Activated CD4-positive, alpha-beta T cell treated with anti-CD3 and anti-CD28 coated beads, Interleukin-2, amount 10 ng/mL, durations not matched to agents 7 days and 5 days (primary cell): ENCODE measurements around the gene PLEKHA7. TPM values are rescaled to one million over a fixed set of nuclear protein-coding genes. Genes with fewer than 3 reads are reported as not detected.

Experiments used
- CTCF ChIA-PET: fragments of 350-600 bp; sonication (Branson Sonifier 250); formaldehyde crosslinking; loops from one replicate; lab custom pipeline; 2021; ENCODE audit warnings: antibody characterized with exemption; lab: Charles Lee
- POLR2A ChIA-PET: fragments of 350-600 bp; sonication (Branson Sonifier 250); formaldehyde crosslinking; loops from one replicate; lab custom pipeline; 2021; ENCODE audit warnings: antibody characterized with exemption; lab: Charles Lee
- DNase-seq: peaks from one replicate; pipeline ENCODE4 v3.0.0-alpha.2; 2020
- H3K27ac Mint-ChIP-seq: one replicate; pipeline ENCODE4 v1.8.0; 2021; ENCODE audit warnings: mild to moderate bottlenecking, moderate library complexity, mixed read lengths
- H3K27me3 Mint-ChIP-seq: one replicate; pipeline ENCODE4 v1.8.0; 2021; ENCODE audit warnings: mixed read lengths
- H3K36me3 Mint-ChIP-seq: one replicate; pipeline ENCODE4 v1.8.0; 2021; ENCODE audit warnings: low read depth, mixed read lengths
- H3K4me1 Mint-ChIP-seq: one replicate; pipeline ENCODE4 v1.8.0; 2021; ENCODE audit warnings: mixed read lengths
- H3K4me3 Mint-ChIP-seq: one replicate; pipeline ENCODE4 v1.8.0; 2021; ENCODE audit warnings: mild to moderate bottlenecking, moderate library complexity, mixed read lengths
- H3K9me3 Mint-ChIP-seq: one replicate; pipeline ENCODE4 v1.8.0; 2021; ENCODE audit warnings: mixed read lengths
- total RNA-seq, 2 experiments: library from RNA; stranded (reverse); gene quantifications; one replicate each; pipeline ENCODE4 v1.2.3, GENCODE V29; 2021

PLEKHA7 gene
- total RNA-seq, 2 experiments from 2014 or later: 3.4 to 3.5 TPM

DNA sequence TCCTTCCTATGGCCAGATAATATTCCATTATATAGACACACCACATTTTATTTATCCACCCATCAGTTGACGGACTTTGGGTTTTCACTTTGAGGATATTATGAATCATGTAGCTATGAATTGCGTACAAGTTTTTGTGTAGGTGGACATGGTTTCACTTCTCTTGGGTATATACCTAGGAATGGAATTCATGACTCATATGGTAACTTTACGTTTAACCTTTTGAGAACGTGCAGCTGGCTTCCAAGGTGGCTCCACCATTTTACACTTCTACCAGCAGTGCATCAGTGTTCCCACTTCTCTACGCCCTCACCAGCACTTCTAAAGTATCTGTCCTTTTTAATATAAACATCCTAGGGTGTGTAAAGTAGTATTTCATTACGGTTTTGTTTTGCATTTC is 112.0 kb downstream of the PLEKHA7 start:
- Mint-ChIP-seq H3K27ac (no peak overlapping the region), H3K27me3 (no peaks in the 10 kb centered on the region), H3K4me3 (no peak overlapping the region), H3K9me3 (peaks cover 2% of the 10 kb centered on the region), H3K4me1 (peaks cover 30% of the 10 kb centered on the region), H3K36me3 (no peaks in the 10 kb centered on the region)
- CTCF ChIA-PET: interaction anchor here (0.8 to 2.4 kb wide), 6 partner anchors 10 to 67 kb away, joined by 3 to 7 read pairs (median 4); no protein-coding TSS in a partner anchor
- no peak for DNase-seq
- POLR2A ChIA-PET: no interaction called here

DNA sequence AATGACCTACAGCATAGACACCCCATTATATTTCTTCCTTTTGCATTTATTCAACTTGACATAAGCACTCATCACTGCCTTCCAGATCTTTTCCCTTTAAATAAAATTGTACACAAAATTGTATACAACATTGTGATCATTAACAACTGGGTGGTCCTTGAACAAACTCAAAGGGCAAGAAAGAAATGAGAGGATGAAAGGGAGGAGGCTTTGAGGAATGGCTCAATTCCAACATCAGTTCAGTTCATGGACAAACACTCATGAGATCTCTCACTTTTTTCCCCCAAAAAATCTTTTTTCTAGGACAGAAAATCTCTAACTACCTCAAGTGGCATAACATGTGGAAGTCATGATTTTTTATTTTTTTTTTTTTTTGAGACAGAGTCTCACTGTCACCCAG is 113.7 kb downstream of the PLEKHA7 start:
- no peak for DNase-seq
- peaks cover 2% of the 10 kb centered on the region for H3K9me3 Mint-ChIP-seq
- no peaks in the 10 kb centered on the region for H3K27me3 Mint-ChIP-seq
- H3K4me3 Mint-ChIP-seq: no peak overlapping the region
- CTCF ChIA-PET: interaction anchor here (1.4 to 2.4 kb wide), 2 partner anchors 12 to 16 kb away, joined by 3 to 7 read pairs; no protein-coding TSS in a partner anchor
- peaks cover 30% of the 10 kb centered on the region for H3K4me1 Mint-ChIP-seq
- POLR2A ChIA-PET: no interaction called here
- no peak overlapping the region for H3K27ac Mint-ChIP-seq
- no peaks in the 10 kb centered on the region for H3K36me3 Mint-ChIP-seq

DNA sequence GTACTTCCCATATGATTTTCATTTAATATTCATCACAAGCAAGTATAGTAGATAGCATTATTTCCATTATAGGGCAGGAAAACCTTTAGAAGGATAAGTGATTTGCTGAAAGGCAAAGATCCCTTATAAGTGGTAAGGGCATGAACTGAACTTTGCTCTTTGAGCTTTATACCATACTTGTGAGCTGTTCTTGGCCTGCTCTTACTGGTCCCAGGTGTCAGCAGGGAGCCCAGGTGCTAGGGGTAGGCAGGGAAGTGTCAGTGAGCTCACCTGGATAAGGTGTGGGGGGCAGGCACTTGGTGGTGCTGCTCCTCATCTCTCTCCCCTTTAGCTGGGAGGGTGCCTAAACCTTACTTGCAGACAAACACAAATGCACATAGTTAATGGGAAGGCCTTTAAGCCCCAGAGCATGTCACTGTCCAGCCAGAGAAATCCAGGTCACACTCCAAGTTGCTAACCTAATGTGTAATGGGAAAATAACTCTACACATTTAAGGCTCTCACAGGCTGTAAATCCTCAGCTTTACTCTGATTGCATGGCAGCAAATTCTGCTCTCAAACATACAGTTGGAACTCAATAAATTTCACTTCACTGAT is 114.4 kb downstream of the PLEKHA7 start:
- Mint-ChIP-seq H3K4me1 (peaks cover 30% of the 10 kb centered on the region), H3K27me3 (no peaks in the 10 kb centered on the region), H3K36me3 (no peaks in the 10 kb centered on the region), H3K4me3 (no peak overlapping the region), H3K27ac (no peak overlapping the region), H3K9me3 (peaks cover 2% of the 10 kb centered on the region)
- DNase-seq: no peak
- POLR2A ChIA-PET: no interaction called here
- CTCF ChIA-PET: interaction anchor here (1.4 kb wide), 1 partner anchor 15 kb away, joined by 3 read pairs; no protein-coding TSS in a partner anchor

DNA sequence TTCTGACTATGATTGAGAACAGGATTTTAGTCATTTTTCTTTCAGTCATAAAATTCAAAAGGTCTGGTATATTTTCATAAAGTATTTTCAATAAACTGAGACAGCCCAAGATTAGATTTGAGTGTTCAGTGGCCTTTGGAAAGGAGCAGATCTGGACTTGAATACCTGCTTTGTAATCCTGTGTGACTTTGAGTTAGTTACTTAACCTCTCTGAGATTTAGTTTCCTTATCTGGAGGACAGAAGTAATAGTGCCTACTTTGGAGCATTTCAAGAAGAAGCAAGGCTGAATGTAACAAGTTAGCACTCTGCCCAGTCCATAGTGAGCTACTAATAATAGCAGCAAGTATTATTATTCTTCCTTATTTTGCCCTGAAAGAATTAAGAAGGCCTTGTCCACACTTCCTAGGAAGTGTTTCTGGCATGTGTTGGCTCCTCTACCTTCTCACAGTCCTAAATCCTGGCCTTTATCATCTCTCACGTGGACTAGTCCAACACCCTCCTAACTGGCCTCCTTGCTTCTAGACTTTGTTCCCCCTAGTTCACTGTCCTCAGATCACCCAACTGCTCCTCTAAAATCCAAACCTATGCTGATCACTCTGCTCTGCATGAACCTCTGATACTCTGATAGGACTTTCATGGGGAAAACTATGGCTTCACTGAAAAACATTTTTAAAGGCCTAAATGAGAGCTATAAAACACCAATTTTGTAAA is 115.8 kb downstream of the PLEKHA7 start:
- CTCF ChIA-PET: no interaction called here
- Mint-ChIP-seq H3K27ac (no peak overlapping the region), H3K9me3 (peaks cover 2% of the 10 kb centered on the region), H3K27me3 (no peaks in the 10 kb centered on the region), H3K4me1 (peaks cover 22% of the 10 kb centered on the region), H3K36me3 (no peaks in the 10 kb centered on the region), H3K4me3 (no peak overlapping the region)
- DNase-seq: no peak
- POLR2A ChIA-PET: no interaction called here

DNA sequence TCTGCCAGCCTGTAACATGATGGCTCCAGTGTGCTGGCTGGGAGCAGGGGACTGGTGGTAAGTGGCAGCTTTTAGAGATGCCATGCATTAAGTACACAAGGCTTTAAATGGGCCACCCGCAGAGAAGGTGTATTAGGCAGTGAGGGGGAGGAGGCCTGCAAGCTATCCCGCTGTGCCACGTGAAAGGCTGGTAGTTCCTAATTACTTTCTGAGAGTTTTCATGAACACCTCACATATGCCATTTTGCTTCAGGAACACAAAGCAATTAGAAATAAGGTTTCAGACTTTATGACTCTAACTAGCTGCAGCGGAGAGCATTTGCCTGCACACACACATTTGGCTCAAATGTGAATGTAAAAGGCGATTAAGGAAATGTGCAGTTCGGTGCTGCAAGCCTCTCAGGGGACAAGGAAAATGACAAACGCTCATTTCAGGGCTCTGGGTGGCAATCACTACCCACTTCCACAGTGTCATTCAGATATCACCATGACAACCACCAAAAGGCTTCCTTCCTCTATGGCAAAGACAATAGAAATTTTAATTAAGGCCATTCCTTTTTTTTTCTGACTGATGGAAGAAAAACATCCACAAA is 116.6 kb downstream of the PLEKHA7 start:
- Mint-ChIP-seq H3K4me3 (no peak overlapping the region), H3K27ac (no peak overlapping the region), H3K27me3 (no peaks in the 10 kb centered on the region), H3K9me3 (peaks cover 2% of the 10 kb centered on the region), H3K4me1 (peaks cover 14% of the 10 kb centered on the region), H3K36me3 (no peaks in the 10 kb centered on the region)
- CTCF ChIA-PET: interaction anchor here (0.7 kb wide), 1 partner anchor 13 kb away, joined by 3 read pairs; no protein-coding TSS in a partner anchor
- DNase-seq: no peak
- POLR2A ChIA-PET: no interaction called here

DNA sequence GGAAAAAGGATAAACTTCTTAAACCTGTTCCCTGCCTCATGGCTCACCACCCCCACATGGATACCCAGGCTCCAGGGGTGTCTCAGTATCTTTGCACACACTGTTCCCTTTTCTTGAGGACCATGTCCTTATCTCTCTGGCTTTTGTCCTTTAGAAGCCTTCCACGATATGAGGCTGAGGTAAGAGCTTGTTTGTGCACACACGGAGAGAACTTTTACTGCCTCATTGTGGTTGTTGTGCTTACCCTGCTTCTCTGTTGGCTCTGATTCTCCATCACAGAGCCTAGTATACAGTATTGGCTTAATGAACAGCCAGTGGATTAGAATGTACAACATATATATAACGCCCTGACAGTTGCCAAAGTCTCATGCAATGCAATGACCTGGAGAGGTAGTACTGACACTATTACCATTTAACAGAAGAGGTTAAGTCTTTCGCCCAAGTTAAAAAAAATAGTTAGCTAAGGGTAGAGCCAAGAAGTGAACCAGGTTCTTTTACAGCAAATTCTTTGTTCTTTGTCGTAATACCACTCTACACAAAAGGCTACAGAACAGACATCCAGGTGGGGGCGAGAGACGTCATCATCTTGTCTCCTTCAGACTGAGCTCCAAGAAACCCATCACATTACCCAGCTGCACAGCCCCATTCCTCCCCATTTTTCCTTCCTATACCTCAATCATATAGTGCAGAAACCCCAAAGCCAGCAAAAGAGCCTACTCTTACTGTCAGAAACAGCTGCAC is 117.3 kb downstream of the PLEKHA7 start:
- H3K36me3 Mint-ChIP-seq: no peaks in the 10 kb centered on the region
- no peak for DNase-seq
- H3K27me3 Mint-ChIP-seq: no peaks in the 10 kb centered on the region
- ChIA-PET POLR2A (no interaction called here), CTCF (interaction anchor here (0.7 to 1.1 kb wide), 3 partner anchors 13 to 47 kb away, joined by 3 read pairs; no protein-coding TSS in a partner anchor)
- no peak overlapping the region for H3K27ac Mint-ChIP-seq
- H3K9me3 Mint-ChIP-seq: peaks cover 2% of the 10 kb centered on the region
- no peak overlapping the region for H3K4me3 Mint-ChIP-seq
- peaks cover 8% of the 10 kb centered on the region for H3K4me1 Mint-ChIP-seq

DNA sequence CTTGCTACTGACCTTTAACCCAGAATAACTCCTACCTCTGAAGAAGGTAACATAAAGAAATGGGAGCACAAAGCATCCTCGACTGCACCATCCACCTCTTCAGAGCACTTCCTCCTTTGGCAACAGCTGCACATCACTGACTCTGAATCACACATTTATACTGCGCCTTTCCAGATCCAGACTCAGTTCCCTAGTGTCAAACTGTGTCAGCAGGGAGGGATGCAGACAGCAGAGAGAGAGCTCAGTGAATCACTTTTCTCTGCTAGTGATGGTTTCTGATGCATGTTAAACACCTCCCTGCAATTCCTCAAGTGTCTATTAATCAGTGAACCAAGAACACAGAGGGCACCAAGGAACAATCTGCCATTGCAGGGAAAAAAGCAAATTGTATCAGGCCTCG is 118.9 kb downstream of the PLEKHA7 start:
- H3K9me3 Mint-ChIP-seq: peaks cover under 1% of the 10 kb centered on the region
- no peak for DNase-seq
- no peaks in the 10 kb centered on the region for H3K36me3 Mint-ChIP-seq
- H3K27ac Mint-ChIP-seq: no peak overlapping the region
- ChIA-PET POLR2A (no interaction called here), CTCF (interaction anchor here (0.5 to 1.0 kb wide), 3 partner anchors 17 to 795 kb away, joined by 3 read pairs; no protein-coding TSS in a partner anchor)
- no peaks in the 10 kb centered on the region for H3K27me3 Mint-ChIP-seq
- H3K4me3 Mint-ChIP-seq: no peak overlapping the region
- peaks cover 6% of the 10 kb centered on the region for H3K4me1 Mint-ChIP-seq

DNA sequence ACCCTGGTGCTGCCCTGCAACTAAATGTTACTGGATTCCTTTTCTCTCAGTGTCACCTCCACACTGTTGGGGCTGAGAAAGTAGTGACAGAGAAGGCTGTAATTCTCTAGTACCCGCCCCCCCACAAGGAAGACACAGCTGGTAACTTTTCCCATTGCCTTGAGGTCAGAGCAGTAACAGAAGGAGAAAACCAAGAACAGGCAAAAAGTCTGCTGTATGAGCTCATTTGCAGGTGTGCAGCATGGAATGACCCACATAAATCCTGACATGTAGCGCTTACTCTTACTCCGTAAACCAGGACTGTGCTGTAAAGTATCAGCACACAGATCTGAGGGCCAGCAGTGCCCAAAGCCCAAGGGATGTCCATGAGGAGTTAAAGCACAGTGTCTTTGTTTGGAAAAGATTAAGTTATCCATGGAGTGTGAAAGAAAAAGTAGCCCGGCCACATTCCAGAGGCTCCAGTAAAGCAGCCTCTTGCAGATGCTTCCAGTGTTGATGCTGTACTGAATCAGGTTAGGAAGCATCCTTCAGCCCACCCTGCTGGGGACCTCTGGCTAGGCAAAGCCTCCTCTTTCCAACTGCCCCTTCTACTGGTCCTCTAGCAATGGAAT is 120.7 kb downstream of the PLEKHA7 start:
- Mint-ChIP-seq H3K4me1 (peaks cover 4% of the 10 kb centered on the region), H3K36me3 (no peaks in the 10 kb centered on the region), H3K4me3 (no peak overlapping the region), H3K27ac (no peak overlapping the region), H3K27me3 (no peaks in the 10 kb centered on the region), H3K9me3 (peaks cover 10% of the 10 kb centered on the region)
- DNase-seq: no peak
- POLR2A ChIA-PET: no interaction called here
- CTCF ChIA-PET: no interaction called here

DNA sequence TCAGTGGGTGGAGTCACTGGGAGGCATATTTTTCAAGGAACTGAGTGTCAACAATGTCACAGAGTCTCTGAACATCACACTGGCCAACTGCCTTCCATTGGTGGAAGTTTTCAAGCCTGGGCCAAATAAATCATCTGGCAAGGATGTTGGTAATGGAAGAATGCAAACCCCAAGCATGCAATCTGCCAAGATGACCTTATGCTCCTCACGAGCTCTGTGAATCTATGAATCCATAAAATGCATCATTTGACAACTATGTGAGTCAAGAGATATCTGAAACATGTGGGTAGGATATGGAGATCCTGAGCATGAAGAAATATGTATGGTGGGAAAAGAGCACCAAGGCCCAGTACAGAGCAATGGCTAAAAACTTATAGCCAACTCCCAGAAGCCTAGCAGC is 122.2 kb downstream of the PLEKHA7 start:
- H3K27me3 Mint-ChIP-seq: no peaks in the 10 kb centered on the region
- no peak overlapping the region for H3K27ac Mint-ChIP-seq
- no peaks in the 10 kb centered on the region for H3K36me3 Mint-ChIP-seq
- DNase-seq: no peak
- no peaks in the 10 kb centered on the region for H3K4me1 Mint-ChIP-seq
- ChIA-PET POLR2A (no interaction called here), CTCF (interaction anchor here (1.3 kb wide), 1 partner anchor 10 kb away, joined by 5 read pairs; no protein-coding TSS in a partner anchor)
- no peak overlapping the region for H3K4me3 Mint-ChIP-seq
- H3K9me3 Mint-ChIP-seq: peaks cover 10% of the 10 kb centered on the region

DNA sequence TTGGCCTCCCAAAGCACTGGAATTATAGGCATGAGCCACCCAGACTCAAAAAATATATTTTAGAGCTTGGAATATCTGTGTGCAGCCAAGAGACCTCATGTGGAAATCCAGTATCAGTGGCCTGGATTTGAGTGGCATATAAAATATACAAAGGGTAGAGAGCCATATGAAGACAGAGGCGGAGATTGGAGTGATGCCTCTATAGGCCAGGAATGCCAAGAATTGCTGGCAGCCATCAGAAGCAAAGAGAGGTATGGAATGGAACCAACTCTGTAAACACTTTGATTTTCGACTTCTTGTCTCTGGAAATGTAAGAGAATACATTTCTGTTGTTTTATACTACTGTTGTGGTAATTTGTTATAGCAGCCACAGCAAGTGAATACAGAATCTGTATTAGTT is 123.0 kb downstream of the PLEKHA7 start:
- no peak for DNase-seq
- ChIA-PET POLR2A (no interaction called here), CTCF (interaction anchor here (1.0 to 1.3 kb wide), 2 partner anchors 10 to 53 kb away, joined by 4 to 5 read pairs; no protein-coding TSS in a partner anchor)
- no peak overlapping the region for H3K27ac Mint-ChIP-seq
- no peaks in the 10 kb centered on the region for H3K27me3 Mint-ChIP-seq
- H3K4me1 Mint-ChIP-seq: no peaks in the 10 kb centered on the region
- H3K4me3 Mint-ChIP-seq: no peak overlapping the region
- peaks cover 10% of the 10 kb centered on the region for H3K9me3 Mint-ChIP-seq
- H3K36me3 Mint-ChIP-seq: no peaks in the 10 kb centered on the region

DNA sequence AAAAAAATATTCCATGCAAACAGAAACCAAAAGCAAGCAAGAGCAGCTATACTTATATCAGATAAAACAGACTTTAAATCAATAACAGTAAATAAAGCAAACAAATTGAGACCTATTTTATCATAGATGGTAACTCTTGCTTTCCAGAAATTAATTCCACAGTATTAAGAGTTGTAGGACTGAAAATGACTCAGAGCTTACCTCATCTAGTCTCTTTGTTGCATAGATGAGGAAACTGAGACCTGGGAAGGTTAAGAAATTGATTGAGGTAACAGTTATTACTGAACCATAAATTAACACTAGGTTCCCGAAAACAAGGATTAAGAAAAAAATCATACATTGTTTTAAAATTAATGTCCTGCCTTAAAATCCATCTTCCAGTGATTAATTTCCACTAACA is 123.8 kb downstream of the PLEKHA7 start:
- DNase-seq: no peak
- ChIA-PET POLR2A (no interaction called here), CTCF (interaction anchor here (1.0 to 1.3 kb wide), 2 partner anchors 29 to 54 kb away, joined by 3 to 4 read pairs; no protein-coding TSS in a partner anchor)
- no peak overlapping the region for H3K4me3 Mint-ChIP-seq
- H3K4me1 Mint-ChIP-seq: no peaks in the 10 kb centered on the region
- H3K36me3 Mint-ChIP-seq: no peaks in the 10 kb centered on the region
- peaks cover 10% of the 10 kb centered on the region for H3K9me3 Mint-ChIP-seq
- no peak overlapping the region for H3K27ac Mint-ChIP-seq
- no peaks in the 10 kb centered on the region for H3K27me3 Mint-ChIP-seq

DNA sequence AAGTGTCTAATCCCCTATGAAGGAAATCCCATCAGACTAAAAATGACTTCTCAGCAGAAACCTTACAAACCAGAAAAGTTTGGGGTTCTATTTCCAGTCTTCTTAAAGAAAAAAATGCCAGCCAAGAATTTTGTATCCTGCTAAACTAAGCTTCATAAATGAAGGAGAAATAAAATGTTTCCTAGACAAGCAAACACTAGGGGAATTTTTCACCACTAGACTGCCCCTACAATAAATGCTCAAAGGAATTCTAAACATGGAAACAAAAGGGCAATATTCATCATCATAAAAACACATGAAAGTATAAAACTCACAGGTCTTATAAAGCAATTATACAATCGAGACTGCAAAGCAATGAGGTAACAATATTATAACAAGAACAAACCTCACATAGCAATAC is 124.3 kb downstream of the PLEKHA7 start:
- H3K9me3 Mint-ChIP-seq: peaks cover 10% of the 10 kb centered on the region
- CTCF ChIA-PET: interaction anchor here (1.3 kb wide), 1 partner anchor 29 kb away, joined by 3 read pairs; no protein-coding TSS in a partner anchor
- no peak for DNase-seq
- H3K27ac Mint-ChIP-seq: no peak overlapping the region
- H3K4me1 Mint-ChIP-seq: no peaks in the 10 kb centered on the region
- no peak overlapping the region for H3K4me3 Mint-ChIP-seq
- no peaks in the 10 kb centered on the region for H3K27me3 Mint-ChIP-seq
- no peaks in the 10 kb centered on the region for H3K36me3 Mint-ChIP-seq
- POLR2A ChIA-PET: no interaction called here
